ENCODE measurements around the gene OVCA2. TPM values are rescaled to one million over a fixed set of nuclear protein-coding genes. Genes with fewer than 3 reads are reported as not detected.

The OVCA2 gene
- total and polyA plus RNA-seq, 3 donors from 2014 or later = 46.3 to 55.1 (median 46.3) TPM

GRCh38 chr17:2018716-2019510 is 22.9 kb upstream of the OVCA2 start:
- 83 to 87% methylated on average over 23 to 24 of the region's 24 CpGs for WGBS, 2 donors
- H3K9me3 ChIP-seq = no peaks in the 10 kb centered on the region
- no peak for DNase-seq
- intact Hi-C loops (cut with DNase I; ENCODE audit: low total_unique reads) = no loop called here
- no peak overlapping the region for H3K4me3 ChIP-seq
- no peaks in the 10 kb centered on the region for H3K36me3 ChIP-seq (ENCODE audit: low read depth, missing control alignments)
- H3K27ac ChIP-seq = no peak overlapping the region
- no peaks in the 10 kb centered on the region for H3K27me3 ChIP-seq
- no peak for TF ChIP-seq POLR2A (IDR thresholded peaks at IDR 0.05)
- peaks cover 6% of the 10 kb centered on the region for H3K4me1 ChIP-seq

DNA sequence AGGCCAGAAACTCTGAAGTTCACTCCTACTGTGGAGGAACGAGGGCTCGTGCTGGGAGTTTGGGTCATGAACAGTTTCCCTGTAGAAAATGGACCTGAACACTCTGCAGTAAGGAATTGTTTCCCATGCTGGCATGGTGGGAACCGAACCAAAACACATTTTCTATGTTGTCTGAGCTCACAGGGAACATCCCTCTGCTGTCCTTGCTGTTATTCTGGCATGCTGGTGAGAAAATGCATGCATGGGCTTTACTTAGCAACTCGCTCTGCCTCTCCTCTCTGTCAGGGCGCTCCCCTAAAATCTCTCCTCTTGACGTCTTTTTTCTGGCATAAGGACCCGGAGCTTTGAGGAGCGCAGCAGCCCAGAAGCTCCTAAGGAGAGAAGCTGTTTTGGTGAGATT is 22.1 kb upstream of the OVCA2 start:
- Histone ChIP-seq H3K4me3 (no peak overlapping the region), H3K9me3 (no peaks in the 10 kb centered on the region), H3K4me1 (peaks cover 13% of the 10 kb centered on the region), H3K36me3 (ENCODE audit: low read depth, missing control alignments) (no peaks in the 10 kb centered on the region), H3K27ac (no peak overlapping the region), H3K27me3 (no peaks in the 10 kb centered on the region)
- WGBS, 2 donors = 85 to 93% methylated on average over 8 of the region's 8 CpGs
- intact Hi-C loops (cut with DNase I; ENCODE audit: low total_unique reads) = no loop called here
- TF ChIP-seq POLR2A (IDR thresholded peaks at IDR 0.05) (no peak), CTCF (IDR thresholded peaks at IDR 0.05) (no peak)
- no peak for DNase-seq

DNA sequence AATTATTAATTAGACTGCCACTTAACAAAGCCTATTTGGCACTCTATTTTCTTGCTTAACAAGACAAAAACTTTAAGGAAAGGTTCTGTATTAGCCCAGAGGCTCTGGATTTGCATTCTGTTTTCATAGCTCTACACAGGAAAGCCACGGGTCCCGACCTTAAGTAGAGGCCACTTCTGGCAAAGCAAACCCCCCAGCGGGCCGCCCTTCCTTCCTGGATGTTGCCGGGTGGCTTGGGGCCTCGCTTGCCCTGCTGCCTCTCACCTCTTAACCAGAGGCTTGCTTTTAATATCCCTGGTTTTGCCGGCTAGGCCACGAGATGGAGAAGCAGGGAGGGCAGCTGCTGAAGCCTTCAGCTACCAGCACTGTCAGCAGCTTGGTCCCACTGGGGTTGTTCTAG is 21.1 kb upstream of the OVCA2 start:
- H3K27me3 ChIP-seq = no peaks in the 10 kb centered on the region
- H3K4me3 ChIP-seq = no peak overlapping the region
- 46 to 73% methylated on average over 6 to 8 of the region's 8 CpGs for WGBS, 2 donors
- no peaks in the 10 kb centered on the region for H3K9me3 ChIP-seq
- no peaks in the 10 kb centered on the region for H3K36me3 ChIP-seq (ENCODE audit: low read depth, missing control alignments)
- H3K27ac ChIP-seq = no peak overlapping the region
- TF ChIP-seq POLR2A (IDR thresholded peaks at IDR 0.05) = no peak
- TF ChIP-seq CTCF (IDR thresholded peaks at IDR 0.05) = no peak
- intact Hi-C loops (cut with DNase I; ENCODE audit: low total_unique reads) = no loop called here
- no peak for DNase-seq
- H3K4me1 ChIP-seq = peaks cover 16% of the 10 kb centered on the region

- WGBS, 2 donors = 64 to 75% methylated on average over 10 to 15 of the region's 15 CpGs
- intact Hi-C loops (cut with DNase I; ENCODE audit: low total_unique reads) = no loop called here
- TF ChIP-seq CTCF (IDR thresholded peaks at IDR 0.05) (no peak), POLR2A (IDR thresholded peaks at IDR 0.05) (no peak)
Observed at GRCh38 chr17:2022647-2023240, 19.1 kb upstream of the OVCA2 start.

DNA sequence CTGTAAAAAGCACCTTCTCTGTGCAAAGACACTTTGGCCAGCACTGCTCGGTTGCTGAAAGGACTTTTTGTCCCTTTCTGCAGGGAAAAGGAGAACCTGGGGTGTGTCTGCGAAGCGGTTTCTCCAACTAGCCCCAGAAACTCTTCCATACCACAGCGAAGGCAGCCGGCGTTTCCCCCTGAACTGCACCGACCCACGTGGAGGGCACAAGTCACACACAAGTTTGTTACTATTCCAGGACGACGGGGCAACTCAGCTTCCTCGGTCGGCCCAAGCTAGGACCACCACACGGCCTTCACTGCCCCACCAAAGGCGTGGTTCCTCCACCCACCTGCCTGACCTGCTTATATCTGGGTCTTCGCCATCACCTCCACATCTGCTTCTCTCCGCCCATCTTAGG is 18.6 kb upstream of the OVCA2 start:
- TF ChIP-seq POLR2A (IDR thresholded peaks at IDR 0.05) = no peak
- no peak for TF ChIP-seq CTCF (IDR thresholded peaks at IDR 0.05)
- 47 to 55% methylated on average over 16 of the region's 16 CpGs for WGBS, 2 donors
- no peak for DNase-seq
- H3K36me3 ChIP-seq (ENCODE audit: low read depth, missing control alignments) = no peaks in the 10 kb centered on the region
- H3K4me3 ChIP-seq = peak overlapping the region; percentile 52 to 69
- no peaks in the 10 kb centered on the region for H3K9me3 ChIP-seq
- peaks cover 18% of the 10 kb centered on the region for H3K4me1 ChIP-seq
- H3K27ac ChIP-seq = no peak overlapping the region
- no peaks in the 10 kb centered on the region for H3K27me3 ChIP-seq
- intact Hi-C loops (cut with DNase I; ENCODE audit: low total_unique reads) = no loop called here

More at GRCh38 chr17:2022647-2023240, 19.1 kb upstream of the OVCA2 start:
- H3K27ac ChIP-seq = no peak overlapping the region
- H3K4me3 ChIP-seq = peak overlapping the region; percentile 52 to 69
- no peaks in the 10 kb centered on the region for H3K27me3 ChIP-seq
- H3K4me1 ChIP-seq = peaks cover 18% of the 10 kb centered on the region
- H3K9me3 ChIP-seq = no peaks in the 10 kb centered on the region
- H3K36me3 ChIP-seq (ENCODE audit: low read depth, missing control alignments) = no peaks in the 10 kb centered on the region
- no peak for DNase-seq

Measured in testis (tissue), 3 donors.